ENCODE data around the gene NOTCH2.

The NOTCH2 gene

DNA sequence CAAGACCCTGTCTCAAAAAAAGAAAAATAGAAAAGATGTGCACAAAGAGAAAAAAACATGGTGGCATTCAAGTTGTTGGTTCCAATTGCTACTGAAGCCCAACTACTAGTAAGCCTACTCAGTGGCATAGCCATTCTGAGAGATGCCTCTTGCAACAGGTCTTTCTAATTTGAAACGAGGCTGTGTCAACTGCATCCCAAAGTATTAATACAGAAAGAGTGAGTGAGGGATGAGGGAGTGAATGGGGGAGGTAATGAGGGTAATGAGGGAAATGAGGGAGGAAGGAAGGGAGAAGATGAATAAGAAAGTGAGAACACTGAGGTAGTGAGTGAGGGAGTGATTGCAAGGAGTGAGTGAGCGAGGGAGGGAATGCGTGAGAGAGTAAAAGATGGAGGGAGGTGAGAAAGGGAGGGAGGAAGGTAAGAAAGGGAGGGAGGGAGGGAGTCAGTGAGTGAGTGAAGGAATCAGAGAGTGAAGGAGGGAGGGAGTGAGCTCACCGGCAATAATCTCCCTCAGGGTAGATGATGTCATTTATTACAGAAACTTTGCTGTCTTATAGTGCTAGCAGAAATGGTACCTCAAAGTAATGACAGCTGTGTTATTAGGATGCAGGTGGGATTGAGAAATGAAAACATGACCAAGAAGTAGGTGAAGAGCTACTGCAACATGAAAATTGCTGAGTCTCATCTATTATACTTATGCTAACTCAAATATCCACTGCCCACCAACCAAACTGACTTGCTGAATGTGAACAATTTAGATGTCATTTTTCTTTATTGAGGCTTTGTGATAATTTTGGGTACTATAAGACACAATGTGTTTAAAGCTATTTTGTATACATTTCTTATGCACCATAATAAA is 97.5 kb downstream of the NOTCH2 start:
- DNase-seq, result no peak

DNA sequence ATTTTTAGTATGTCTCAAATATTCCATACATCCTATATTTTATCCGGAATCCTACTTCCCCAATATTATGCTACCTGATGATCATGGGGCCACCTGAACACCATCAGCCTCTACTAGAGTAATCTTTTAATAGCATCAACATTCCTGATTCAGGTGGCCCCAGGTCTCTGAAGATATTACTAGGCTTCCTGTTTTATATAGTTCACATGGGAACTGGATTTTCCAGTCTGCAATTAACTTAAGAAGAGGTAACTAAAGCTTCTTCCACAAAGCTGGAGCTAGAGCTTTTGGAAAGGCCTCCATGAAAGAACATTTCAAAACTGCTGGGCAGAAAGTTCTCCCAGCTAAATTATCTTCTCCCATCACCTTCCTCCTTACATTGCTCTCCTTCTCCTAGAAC is 100.9 kb downstream of the NOTCH2 start:
- DNase-seq, result no peak

DNA sequence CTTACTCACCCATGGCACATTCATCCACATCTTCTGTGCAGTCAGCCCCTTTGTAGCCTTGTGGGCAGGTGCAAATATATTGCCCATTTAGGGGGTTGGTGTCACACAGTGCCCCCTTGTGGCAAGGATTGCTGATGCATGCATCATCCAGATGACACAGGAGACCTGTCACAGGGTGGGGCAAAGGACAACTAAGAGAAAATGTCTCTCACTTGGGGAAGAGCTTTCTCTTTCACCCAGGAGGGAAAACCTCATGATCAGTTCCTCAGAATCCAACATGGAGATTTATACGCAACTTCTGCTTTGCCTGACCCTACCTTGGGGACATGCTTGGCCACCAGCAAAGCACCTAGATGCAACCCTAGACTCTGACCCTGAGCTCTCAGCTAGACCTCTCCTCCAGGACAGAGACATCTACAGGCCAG is 101.4 kb downstream of the NOTCH2 start:
- peak; percentile 83 for DNase-seq

DNA sequence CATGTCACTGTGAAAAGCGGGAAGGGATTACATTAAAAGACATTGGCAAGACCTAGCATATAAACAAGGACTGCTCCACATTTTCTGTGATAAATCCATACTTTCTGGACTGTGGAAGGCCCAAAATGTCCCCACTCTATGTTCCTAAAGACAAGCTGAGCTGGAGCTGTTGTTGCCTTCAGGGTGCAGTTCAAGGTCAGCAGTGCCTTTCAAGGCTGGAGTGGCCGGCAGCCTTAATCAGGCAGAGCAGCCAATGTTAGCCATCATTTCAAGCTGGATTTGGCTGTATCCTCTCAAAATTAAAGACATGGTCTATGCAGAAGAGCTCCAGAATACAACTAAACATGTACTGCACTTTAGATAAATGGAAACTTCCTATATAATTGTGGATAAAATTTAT is 102.8 kb downstream of the NOTCH2 start:
- no peak for DNase-seq

DNA sequence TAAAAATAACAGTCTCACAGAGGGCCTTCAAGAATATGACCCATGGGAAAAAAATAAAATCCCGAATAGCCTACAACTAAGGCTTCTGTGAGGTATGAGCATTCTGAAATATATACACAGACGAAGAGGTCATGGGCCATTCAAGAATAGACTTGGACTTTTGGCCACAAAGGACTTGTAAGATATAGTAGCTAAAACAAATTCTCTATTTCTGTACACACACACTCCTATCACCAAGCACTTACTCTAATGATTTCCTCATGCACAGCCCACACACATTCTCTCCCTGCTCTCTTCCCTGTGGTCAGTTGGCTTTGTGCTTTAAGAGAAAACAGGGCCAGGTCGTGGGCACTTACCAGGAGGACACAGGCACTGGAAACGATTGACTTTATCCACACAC is 103.4 kb downstream of the NOTCH2 start:
- no peak for DNase-seq

DNA sequence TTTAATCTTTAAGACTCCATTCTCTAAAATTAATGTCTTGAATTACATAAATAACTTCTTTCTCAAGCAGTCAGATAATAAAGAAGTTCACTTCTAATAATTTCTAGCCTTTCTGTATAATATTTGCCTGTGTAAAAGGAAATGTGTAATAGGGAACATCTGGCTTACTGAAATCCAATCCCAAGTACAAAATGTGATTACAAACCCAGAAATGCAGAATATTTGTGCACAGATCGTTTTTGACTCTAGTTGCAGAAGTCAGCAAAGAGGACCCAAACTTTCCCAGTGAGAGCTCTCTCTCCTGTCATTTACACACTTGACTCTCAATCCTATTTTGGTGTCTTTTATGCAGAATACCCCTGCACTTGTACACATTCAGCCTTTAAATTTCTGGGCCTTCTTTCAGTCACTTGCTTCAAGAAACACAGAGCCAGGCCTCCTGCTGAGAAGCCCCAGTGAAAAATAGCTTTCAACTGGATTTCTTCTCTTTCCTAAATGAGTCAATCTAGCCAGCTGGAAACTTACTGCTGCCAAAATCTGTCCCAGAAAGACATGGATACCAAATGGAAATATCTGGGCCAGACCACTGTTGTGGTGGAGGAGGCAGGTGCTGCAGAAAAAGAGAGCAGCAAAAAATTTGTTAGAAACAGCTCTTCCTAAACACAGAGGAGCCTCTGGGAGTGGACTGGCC is 104.6 kb downstream of the NOTCH2 start:
- DNase-seq, result no peak

DNA sequence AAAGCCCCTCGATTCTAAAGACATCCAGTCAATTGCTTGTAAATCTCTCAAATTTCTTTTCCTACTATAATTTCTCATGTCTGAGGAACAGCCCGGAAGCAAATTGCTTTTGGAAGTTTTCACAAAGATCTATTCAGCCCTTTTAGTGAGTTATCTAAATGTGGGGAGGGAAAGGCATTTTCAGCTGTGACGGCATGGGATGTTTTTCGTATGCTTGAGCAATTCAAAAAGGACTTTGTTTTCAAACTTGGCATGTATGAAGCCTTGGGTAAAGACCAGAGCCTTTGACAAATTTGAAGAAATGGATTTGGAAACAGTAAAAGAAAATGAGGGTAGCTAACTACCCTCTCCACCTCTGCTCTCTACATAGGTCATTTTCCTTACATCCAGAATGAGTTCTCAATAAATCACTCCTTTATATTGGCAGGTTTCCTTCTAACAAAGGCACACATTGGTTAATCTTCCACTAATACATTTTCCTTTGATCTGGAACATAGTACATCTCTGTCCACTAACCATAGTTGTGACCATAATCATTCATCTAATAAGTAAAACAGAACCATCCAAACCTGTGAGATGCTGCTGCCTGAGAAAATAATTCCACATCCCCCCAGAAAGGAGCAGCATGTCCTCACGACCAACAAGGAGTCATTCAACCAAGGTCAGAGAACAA is 107.0 kb downstream of the NOTCH2 start:
- no peak for DNase-seq

DNA sequence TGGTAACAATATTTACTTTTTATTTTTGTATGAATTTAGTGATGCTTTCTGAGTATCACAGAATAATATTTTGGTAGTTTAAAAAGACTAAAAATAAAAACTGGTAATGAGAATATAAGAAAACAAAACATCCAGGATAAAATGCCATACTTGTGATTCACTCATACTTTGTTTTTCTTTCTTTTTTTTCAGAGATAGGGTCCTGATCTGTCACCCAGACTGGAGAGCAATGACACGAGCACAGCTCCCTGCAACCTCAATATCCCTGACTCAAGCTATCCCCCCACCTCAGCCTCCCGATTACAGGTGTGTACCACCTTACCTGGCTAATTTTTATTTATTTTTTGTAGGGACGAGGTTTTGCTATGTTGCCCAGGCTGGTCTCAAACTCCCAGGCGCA is 109.0 kb downstream of the NOTCH2 start:
- DNase-seq, result no peak

DNA sequence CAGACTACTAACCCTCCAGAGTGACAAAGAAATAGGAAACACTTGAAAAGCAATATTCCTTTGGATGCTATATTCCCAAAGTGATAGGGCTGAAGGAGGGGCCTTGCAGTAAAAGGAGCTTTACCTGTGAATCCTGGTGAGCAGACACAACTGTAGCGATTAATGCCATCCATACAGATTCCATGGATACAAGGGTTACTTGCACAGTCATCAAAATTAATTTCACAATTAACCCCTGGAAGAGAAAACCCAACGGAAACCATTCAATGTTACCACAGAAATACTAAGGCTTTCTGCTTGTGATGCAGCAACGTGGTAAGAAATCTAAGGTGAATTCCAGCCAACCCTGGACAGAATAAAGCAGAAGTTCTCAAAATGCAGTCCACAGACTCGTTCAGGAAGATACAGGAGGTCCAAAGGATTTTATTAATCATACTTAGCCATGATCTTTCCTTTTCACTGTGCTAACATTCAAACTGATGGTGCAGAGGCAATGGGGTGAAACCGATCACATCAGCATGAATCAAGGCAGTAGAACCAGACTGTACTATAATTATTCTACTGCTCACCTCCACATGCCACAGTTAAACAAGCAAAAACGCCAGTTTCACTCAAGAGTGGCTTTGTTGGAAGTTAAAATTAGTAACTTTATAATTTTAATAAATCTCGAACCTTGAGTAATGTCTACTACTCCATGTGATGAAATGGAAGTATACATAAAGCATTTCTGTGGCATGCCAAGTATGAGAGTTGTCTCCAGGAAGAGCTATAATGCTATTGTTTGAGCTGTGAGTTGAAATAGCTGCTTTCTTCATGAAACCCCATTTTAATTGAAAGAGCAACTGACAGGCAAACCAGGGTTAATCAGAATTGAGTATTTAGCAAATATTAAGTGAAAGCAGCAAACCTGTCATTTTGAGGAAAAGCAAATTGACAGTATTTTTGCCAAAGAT is 109.9 kb downstream of the NOTCH2 start:
- no peak for DNase-seq

DNA sequence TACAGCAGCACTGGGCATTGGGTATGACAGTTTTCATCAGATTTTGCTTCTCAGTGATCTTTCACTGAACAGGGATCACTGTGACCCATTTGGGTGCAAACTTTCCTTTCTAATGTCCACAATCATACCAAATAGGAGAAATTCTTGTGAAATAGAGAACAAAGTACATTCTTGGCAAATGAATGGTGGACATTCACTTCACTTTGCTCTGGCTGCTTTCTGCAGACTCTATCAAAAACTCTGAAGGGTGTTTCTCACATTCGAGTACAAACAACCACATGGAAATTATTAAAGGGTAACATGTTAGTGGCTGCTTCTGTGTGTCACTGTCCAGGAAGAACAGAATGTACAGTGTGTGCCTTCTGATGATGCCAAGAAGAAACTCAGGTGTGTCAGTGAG is 111.2 kb downstream of the NOTCH2 start:
- no peak for DNase-seq

DNA sequence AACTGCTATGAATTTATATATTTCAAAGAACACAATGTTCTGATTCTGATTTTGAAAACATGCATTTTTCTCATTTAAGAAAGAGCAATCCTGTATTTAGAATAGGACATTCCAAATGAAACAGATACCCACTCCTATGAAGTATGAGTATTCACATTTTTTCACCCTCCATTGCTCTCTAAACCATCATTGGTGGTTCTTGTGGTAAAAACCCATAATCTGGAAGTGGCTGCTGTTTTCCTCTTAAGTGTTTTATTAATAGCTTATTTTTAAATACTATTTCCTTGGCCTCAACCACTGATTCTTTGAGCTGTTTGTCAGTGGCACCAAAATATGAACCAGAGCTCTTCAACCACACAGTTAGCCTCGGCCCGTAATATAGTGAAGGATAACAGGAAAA is 113.2 kb downstream of the NOTCH2 start:
- DNase-seq, result no peak

DNA sequence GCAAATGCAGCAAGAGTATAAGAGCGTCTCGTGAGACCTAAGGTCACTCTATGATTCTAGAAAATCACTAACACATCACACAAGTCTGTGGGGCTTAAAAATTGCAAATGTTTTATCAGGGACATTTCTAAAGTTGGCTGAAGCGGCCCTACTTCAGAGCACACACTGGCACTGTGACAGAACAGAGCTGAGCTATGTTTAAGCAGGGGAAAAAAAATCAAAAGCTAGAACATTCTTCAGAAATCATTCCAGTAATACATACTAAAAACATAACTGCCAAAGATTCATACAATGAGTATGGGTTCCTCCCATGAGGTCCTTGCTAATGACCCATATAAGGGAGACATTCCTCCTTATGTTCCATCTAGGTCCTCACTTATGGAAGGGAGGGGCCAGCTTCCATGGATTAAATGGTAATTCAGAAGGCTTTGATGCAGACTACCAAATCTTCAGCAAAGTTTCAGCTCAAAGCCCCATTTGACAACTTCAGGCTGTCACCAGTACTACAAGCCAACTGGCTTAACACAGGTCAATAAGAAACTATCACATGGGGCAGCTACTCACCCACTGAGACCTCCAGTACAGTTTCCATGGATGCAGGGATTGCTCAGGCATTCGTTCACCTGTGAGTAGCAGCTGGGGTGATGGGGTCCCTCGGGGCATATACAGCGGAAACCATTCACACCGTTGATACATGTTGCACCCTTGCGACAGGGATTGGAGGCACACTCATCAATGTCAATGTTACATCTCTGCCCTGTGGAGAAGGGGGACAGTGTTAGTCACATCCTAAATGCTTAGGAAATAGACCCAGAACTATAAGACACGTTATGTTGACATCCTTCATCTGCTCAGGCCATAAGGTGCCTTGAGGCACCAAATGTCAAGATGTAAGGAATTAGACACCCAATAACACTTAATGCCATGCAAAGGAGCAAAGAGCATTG is 114.7 kb downstream of the NOTCH2 start:
- DNase-seq, result no peak

DNA sequence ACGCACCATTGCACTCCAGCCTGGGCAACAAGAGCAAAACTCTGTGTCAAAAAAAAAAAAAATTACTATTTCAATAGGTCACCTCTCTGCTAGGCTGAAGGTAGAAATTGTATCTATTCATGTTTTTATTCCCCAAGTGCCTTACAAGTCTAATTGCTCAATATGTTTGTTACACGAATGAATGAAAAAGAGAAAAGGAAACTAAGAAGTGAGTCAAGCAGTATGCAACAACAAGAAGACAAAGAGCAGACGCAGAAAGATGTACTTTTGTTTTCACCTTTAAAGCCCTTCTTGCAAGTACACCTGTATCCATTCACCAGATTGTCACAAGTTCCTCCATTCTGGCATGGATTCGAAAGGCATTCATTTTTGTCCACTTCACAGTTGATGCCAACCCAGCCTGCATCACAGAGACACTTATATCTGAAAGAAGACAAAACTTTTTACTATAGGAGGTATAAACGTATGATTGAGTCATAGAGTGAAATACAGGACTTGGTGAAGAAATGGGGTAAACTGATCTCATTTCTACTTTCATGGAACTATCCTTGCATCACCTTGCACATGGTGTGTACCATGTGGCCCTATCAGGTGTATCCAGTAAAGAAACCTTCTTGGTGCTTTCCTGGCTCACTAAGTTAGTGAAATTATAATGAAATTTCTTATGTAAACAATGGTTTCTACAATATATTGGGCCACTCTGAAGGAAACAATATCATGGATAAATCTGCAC is 116.0 kb downstream of the NOTCH2 start:
- no peak for DNase-seq

DNA sequence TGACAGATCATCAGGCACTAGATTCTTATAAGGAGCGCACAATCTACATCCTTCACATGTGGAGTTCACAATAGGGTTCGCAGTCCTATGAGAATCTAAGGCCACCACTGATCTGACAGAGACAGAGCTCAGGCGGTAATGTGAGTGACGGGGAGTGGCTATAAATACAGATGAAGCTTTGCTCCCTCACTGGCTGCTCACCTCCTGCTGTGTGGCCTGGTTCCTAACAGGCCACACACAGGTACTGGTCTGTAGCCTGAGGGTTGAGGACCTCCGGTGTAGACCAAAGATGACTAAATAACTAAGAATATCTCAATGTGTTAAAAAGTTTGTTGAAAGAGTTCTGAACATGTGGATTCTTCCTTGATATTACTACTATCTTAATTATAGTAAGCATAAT is 117.0 kb downstream of the NOTCH2 start:
- DNase-seq, result no peak

DNA sequence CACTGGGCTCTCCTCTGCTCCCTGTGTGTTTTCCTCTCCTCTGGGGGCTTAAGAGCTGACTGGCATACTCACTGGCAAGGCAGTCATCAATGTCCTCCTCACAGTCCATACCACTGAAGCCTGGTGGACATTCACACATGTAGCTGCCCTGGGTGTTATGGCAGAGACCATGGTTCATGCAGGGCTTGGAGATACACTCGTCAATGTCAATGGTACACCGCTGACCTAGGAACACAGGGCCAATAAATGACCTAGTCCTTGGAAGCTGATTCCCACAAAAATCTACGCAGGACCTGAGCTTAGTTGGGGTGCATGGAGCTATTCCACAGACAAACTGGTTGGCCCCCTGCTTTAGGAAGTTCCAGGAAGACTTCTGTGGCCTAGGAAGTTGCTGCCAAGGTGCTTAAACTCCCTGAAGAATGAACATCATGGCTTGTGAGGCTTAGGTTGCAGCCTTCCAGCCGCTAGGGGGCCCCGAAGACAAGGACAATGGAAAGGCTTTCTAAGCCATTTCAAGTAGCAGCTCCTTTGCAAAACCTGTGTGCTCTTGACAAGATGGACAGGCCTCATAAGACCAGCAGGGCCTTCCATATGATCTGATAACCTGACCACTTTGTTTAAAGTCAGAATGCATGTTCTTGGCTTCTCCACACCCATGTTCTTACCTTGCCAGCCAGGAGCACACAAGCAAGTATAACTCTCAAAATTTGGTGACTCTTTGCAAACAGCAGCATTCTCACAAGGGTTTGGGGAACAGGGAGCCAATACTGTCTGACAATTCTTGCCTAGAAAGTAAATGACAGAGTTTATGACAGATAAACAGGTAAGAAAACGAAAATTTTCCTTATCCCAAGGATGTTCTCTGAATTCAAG is 120.9 kb downstream of the NOTCH2 start:
- peak; percentile 84 for DNase-seq

DNA sequence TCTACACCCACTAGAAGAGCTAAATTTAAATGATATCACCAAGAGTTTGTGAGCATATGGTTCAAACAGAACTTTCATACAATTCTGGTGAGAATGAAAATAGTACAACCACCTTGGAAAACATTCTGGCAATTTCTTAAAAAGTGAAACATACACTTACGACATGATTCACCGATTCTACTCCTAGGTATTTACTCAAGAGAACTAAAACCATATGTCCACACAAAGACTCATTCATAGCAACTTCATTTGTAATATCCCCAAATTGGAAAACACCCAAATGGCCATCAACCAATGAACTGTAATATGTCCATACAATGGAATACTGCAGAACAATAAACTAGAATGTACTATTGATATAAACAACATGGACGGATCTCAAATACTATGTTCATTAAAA is 122.0 kb downstream of the NOTCH2 start:
- no peak for DNase-seq

DNA sequence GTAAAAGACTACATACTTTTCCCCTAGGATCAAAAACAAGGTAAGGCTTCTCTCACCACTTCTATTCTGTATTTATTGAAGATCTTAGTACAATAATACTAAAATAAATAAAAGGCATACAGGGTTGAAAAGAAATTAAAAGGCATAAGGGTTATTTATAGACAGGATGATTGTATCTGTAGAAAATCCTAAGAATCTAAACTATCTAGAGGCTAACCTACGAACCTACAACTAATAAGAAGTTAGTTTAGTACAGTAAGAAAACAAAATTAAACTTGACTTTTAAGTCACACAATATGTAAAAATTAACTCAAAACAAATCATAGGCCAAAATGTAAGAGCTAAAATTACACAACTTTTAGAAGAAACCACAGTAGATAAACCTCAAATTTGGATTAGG is 122.7 kb downstream of the NOTCH2 start:
- no peak for DNase-seq

DNA sequence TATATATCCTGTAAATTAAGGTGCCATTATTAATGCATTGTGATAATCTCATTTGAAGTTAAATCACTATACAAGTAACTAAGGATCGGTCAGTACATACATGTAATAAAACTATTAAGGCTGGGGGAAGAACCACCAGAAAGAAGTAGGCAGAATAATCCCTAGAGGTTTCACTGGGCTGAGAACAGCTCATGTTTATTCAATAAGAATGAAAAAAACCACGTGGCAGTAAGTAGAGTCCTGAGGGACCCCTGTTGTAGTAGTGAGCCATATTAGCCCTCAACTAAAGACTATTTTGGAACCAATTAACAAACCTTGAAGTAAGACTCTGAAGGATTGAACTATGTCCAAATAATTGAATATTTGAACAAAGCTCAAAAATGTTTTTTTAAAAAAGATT is 126.2 kb downstream of the NOTCH2 start:
- DNase-seq, result no peak

DNA sequence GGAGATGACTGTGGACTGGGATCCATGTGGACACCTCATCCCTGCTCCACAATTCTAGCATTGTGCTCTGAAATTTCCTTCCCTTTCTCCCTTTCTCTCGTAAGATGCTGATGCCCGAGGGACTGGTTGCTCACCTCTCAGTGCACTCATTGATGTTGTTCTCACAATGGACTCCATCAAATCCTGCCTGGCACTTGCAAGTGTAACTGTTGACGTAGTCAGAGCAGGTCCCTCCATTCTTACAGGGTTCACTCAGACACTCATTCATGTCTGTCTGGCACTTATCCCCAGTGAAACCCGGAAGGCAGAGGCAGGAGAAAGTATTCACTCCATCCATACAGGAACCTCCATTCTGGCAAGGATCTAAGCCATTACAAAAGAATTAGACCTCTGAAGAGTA is 128.1 kb downstream of the NOTCH2 start:
- no peak for DNase-seq

DNA sequence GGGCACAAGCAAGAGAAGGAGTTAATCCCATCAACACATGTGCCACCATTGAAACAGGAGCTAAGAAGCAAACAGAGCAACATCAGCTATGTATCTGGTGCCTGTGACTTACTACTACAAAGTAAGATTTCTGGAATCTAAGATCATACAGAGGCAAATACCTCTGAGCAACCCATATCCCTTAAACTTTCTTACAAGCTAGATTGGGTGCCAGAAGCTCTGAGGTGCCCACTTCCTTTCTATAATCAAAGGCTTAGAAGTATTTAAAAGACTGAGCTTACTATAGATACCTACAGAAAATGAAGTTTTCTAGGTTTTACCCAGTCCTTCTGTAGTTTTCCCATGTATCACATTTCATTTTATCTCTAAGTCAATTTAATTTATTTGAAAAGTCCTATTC is 128.8 kb downstream of the NOTCH2 start:
- no peak for DNase-seq

Measured in stimulated activated CD4-positive, alpha-beta T cell treated with anti-CD3 and anti-CD28 coated beads, Interleukin-15, amount 100 ng/mL, for 24 hours (primary cell).